Astrocyte of the cerebellum (primary cell): ENCODE measurements around the gene CSNK1G2.

Experiments
- DNase-seq: peaks from one replicate; pipeline ENCODE4 v3.0.0-alpha.2; 2011; ENCODE audit warnings: low read depth
- H3K4me3 ChIP-seq: 2 replicates; pipeline ENCODE4 v1.5.1; 2011; ENCODE audit warnings: mild to moderate bottlenecking, low read depth, low read length, moderate library complexity
- in situ Hi-C: cut with HindIII; loops from 2 replicates; pipeline ENCODE4 v1.10.0; 2017; ENCODE audit warnings: low sequenced_read_pairs
- TF ChIP-seq, protein P1 (sequence below): IDR thresholded peaks from 2 replicates; pipeline ENCODE4 v1.5.1; 2012; ENCODE audit warnings: low read length, low read depth, moderate library complexity, mild to moderate bottlenecking; ENCODE audit errors: missing control alignments

Gene CSNK1G2

DNA sequence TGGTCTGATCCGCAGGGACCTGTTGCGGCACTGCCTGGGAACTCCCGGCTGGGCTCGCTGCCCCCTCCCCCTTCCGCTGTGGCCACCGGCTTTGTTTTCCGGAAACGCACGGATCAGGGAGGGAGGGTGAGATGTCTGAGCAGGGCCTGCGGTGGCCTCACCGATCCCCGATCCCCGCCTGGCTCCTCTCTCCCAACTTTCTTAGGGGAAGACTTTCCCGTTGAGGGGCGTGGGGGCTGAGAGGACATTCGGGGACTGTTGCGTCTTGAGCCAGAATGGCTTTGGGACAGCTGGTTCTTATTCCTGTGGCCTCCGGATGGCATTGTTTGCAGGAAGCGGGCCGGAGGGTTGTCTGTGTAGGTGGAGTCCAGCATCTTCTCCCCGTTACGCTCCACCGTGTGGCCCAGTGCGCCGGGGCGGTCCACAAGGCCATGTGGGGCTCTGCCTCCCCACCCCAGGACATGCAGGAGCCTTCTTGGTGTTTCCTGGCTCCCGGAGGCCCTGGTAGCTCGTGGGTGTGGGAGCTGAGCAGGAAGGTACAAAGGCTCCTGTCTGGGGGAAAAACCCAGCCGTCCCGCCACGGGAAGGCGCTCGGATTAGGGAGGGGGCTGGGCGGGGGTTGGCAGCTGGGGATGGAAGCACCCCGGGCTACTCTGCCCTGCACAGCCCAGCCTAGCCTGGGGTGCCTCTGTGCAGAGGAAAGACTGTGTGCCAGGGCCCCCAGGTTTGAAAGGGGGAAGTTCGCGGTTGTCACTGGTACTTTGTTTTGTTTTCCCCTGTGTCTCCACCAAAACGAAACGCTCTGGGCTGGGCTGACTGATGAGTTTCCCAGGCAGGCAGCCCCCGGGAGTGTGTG, 1.3 kb downstream of the CSNK1G2 start:
- peak overlapping the region; percentile 75 for H3K4me3 ChIP-seq
- DNase-seq, result no peak
- in situ Hi-C loops, result no loop called here
- TF ChIP-seq, protein P1, sequence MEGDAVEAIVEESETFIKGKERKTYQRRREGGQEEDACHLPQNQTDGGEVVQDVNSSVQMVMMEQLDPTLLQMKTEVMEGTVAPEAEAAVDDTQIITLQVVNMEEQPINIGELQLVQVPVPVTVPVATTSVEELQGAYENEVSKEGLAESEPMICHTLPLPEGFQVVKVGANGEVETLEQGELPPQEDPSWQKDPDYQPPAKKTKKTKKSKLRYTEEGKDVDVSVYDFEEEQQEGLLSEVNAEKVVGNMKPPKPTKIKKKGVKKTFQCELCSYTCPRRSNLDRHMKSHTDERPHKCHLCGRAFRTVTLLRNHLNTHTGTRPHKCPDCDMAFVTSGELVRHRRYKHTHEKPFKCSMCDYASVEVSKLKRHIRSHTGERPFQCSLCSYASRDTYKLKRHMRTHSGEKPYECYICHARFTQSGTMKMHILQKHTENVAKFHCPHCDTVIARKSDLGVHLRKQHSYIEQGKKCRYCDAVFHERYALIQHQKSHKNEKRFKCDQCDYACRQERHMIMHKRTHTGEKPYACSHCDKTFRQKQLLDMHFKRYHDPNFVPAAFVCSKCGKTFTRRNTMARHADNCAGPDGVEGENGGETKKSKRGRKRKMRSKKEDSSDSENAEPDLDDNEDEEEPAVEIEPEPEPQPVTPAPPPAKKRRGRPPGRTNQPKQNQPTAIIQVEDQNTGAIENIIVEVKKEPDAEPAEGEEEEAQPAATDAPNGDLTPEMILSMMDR, result no peak

DNA sequence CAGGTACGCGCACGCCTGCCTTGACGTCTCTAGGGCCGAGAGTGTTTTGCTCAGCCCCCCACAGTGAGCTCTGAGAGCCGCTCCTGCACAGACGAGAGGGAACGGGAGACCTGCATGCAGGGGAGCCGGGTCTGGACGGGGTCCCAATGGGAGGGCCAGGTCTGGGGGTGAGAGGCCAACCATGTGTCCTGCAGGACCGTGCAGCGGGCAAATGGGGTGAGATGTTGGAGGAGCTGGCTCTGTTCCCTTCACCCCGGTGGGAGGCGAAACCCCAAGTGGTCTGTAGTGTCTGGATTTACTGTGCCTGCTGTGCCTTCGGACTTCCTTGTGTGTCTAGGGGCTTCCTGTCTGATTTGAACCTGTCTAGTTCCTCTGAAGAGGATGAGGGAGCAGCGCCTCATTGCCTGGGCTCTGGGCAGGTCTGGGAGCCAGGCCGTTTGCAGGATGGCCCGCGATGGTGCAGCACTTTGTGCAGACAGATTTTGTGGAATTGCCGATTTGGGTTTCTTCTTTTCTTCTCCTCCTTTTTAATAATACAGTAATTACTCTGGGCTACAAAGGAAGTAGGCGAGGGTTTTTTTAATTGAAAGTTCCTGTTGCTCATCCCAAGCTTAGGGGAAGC, 2.1 kb downstream of the CSNK1G2 start:
- no peak for DNase-seq
- in situ Hi-C loops, result no loop called here
- TF ChIP-seq, protein P1, result no peak
- H3K4me3 ChIP-seq, result peak overlapping the region; percentile 75

DNA sequence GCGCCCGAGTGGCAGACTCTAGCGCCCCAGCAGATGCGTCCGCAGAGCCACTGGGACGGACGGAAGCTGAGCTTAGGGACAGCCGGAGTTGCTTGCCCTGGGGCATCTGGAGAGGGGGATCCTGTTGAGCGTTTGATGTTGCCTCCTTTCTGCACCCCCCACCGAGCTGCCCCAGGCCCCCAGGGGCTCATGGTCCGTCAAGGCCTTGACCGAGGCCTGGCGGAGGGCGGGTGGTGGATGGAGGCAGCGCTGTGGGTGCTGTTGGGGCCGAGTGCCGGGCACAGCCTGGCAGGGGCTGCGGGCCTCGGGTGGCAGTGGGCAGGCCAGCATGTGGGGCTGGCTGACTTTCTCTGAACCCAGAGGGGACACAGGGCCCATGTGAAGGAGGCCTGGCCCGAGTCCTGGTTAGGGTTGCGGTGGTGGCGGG, 2.7 kb downstream of the CSNK1G2 start:
- TF ChIP-seq, protein P1, result no peak
- no peak for DNase-seq
- no peak overlapping the region for H3K4me3 ChIP-seq
- in situ Hi-C loops, result no loop called here

DNA sequence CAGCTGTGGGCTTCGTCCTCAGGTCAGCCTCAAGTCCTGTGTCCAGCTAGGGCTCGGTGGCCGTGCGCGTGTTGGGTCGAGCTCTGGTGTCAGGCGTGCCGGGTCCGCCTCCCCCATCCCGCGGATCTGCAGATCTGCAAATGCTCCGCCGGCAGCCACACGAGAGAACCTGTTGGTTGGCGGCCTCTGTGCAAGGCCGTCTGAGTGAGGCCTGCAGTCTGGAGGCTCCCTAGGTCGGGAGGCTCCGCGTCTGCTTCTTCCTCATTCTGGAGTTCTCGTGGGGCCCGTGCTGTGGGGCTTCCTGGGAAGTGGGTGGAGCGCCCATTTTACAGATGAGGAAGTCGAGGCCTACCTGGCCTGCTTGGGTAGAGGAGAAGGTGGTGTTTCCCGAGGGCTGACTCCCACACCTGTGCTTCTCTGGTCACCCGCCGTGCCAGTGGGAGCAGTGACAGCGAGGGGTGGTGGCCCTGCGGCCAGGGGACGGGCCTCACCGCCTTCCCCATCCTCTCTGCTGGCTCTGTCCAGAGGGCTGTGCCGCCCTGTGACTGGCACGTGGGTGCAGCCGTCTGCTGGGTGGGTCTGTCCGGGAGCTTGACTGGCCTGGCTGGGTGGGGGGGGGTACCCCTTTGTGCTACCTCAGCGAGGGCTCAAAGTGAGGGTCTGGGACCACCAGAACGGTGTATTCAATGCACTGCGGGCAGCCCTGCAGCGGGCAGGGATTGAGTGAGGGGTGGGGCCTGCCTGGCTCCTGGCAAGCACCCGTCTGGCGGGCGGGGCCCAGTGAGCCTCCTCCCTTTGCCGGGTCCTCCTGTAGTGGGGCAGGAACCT, 3.3 kb downstream of the CSNK1G2 start:
- no peak for DNase-seq
- H3K4me3 ChIP-seq, result no peak overlapping the region
- TF ChIP-seq, protein P1, result no peak
- in situ Hi-C loops, result no loop called here

DNA sequence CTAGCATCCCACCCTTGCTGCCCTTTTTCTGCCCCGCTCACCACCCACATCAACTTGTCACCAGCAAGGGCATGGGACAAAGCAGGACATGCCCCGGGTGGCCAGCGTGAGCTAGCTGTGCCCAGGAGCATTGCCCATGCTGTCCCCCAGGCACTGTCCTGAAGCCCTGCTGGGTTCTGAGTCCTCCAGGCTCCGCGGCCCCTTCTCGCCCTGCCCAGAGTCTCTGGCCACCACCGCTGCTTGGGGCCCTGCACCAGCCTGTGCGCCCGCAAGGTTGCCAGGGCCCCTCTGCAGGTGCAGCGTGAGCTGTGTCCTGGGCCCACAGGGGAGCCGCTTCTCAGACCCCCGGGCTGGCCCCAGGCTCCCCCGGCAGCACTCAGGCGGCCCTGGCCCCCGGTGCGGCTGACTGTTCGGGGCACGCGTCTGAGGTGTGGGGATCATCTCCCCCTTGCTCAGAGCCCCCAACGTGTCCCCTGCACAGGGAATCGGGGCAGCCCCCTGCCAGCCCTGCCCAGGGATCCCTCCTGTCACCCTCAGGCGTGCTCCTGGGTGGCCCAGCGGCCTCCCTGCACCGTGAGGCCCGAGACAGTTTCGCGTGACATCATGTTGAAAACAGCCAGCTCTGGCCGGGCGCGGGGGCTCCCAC, 4.1 kb downstream of the CSNK1G2 start:
- DNase-seq, result no peak
- H3K4me3 ChIP-seq, result no peak overlapping the region
- TF ChIP-seq, protein P1, result no peak
- in situ Hi-C loops, result no loop called here

DNA sequence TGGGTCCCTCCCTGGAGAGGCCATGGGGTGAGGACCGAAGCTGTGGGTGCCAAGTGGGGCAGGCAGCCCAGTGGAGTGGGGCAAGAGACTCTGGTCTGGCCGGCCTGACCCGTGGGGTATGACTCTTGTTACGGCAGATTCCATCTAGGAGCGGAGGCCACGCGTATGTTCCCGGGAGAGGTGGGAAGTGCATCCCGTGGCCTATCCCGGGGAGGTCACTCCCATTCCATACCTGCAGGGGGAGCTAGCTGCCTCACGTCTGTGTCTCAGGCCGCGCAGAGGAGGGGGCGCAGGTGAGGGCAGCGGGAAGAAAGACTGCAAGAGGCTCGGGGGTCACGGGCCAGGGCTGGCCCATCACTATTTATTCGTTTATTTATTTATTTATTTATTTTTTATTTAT, 4.9 kb downstream of the CSNK1G2 start:
- no peak for DNase-seq
- TF ChIP-seq, protein P1, result peak; percentile 68
- in situ Hi-C loops, result no loop called here
- H3K4me3 ChIP-seq, result no peak overlapping the region
